K562 (cell line): ENCODE results near the gene CTDNEP1. TPM values are rescaled to one million over a fixed set of nuclear protein-coding genes. Genes with fewer than 3 reads are reported as not detected.

Experiments
- CEBPG ChIP-seq, 3 experiments: fragments of 200-800 bp in 1 of 3; sonication (Bioruptor generic) in 1 of 3; sonication (generic) in 1 of 3; formaldehyde crosslinking in 1 of 3; IDR thresholded peaks in 2 of 3; conservative IDR thresholded peaks in 1 of 3; 2 replicates each; pipeline versions ENCODE4 v1.6.1 to v1.8.0; 2016 to 2022; ENCODE audit warnings: missing compliant biosample characterization in 2 of 3, missing genetic modification characterization in 2 of 3, mild to moderate bottlenecking in 1 of 3, missing genetic modification reagents in 1 of 3
- CTBP1 ChIP-seq: fragments of 450-650 bp; IDR thresholded peaks from 2 replicates; pipeline ENCODE4 v1.6.1; 2016; ENCODE audit warnings: borderline replicate concordance
- ERF ChIP-seq: fragments of 450-650 bp; formaldehyde crosslinking; IDR thresholded peaks from 2 replicates; pipeline ENCODE4 v1.4.0; 2020; ENCODE audit warnings: mild to moderate bottlenecking, mixed read lengths
- ETV5 ChIP-seq: sonication (generic); formaldehyde crosslinking; IDR thresholded peaks from 2 replicates; pipeline ENCODE4 v1.4.0; 2020; ENCODE audit warnings: low read depth, mild to moderate bottlenecking, missing genetic modification reagents
- FOXM1 ChIP-seq, 2 experiments: fragments of 450-650 bp in 1 of 2; sonication (generic) in 1 of 2; formaldehyde crosslinking in 1 of 2; IDR thresholded peaks; 2 replicates each; pipeline versions ENCODE4 v1.6.1 to v1.9.0; 2017 to 2022; ENCODE audit warnings: low read depth in 2 of 2, mild to moderate bottlenecking in 2 of 2, missing genetic modification reagents in 1 of 2, moderate library complexity in 1 of 2
- HMGXB4 ChIP-seq: sonication (generic); formaldehyde crosslinking; IDR thresholded peaks from 2 replicates; pipeline ENCODE4 v1.8.1; 2023; ENCODE audit warnings: mild to moderate bottlenecking, missing genetic modification reagents
- KAT2B ChIP-seq: IDR thresholded peaks from one replicate; pipeline ENCODE4 v1.6.1; 2012; ENCODE audit warnings: low read depth, mild to moderate bottlenecking, control low read depth, inconsistent platforms, low read length, moderate library complexity
- MAX ChIP-seq: sonication (generic); formaldehyde crosslinking; IDR thresholded peaks from 2 replicates; pipeline ENCODE4 v1.9.0; 2022; ENCODE audit warnings: mild to moderate bottlenecking, missing genetic modification reagents
- MYC ChIP-seq, 2 experiments: fragments of 250-450 bp in 1 of 2; sonication (Bioruptor Pico) in 1 of 2; IDR thresholded peaks; 2 replicates each; pipeline versions ENCODE4 v1.5.1 to v1.6.1; 2012 to 2021; ENCODE audit warnings: low read depth in 2 of 2, borderline replicate concordance in 1 of 2, improper control_type of control experiment in 1 of 2, low read length in 1 of 2, mild to moderate bottlenecking in 1 of 2, moderate library complexity in 1 of 2
- POLR2AphosphoS5 ChIP-seq: IDR thresholded peaks from 2 replicates; pipeline ENCODE4 v1.6.1; 2011; ENCODE audit warnings: mild to moderate bottlenecking, low read depth, low read length, moderate library complexity; ENCODE audit not compliant: control insufficient read depth, insufficient read depth
- POLR3G ChIP-seq: IDR thresholded peaks from 2 replicates; pipeline ENCODE4 v1.6.1; 2011; ENCODE audit not compliant: insufficient read length, insufficient replicate concordance; ENCODE audit errors: extremely low read depth
- RCOR1 ChIP-seq, 2 experiments: IDR thresholded peaks; 2 replicates each; pipeline ENCODE4 v1.6.1; 2012; ENCODE audit warnings: low read depth in 2 of 2, low read length in 2 of 2, borderline replicate concordance in 1 of 2, improper control_type of control experiment in 1 of 2
- RFX1 ChIP-seq: fragments of 450-650 bp; IDR thresholded peaks from 2 replicates; pipeline ENCODE4 v1.6.1; 2016; ENCODE audit warnings: mild to moderate bottlenecking, moderate library complexity
- SREBF2 ChIP-seq: sonication (generic); formaldehyde crosslinking; IDR thresholded peaks from 2 replicates; pipeline ENCODE4 v1.4.0; 2020; ENCODE audit warnings: mild to moderate bottlenecking, missing genetic modification reagents
- TRIM25 ChIP-seq: fragments of 450-650 bp; IDR thresholded peaks from 2 replicates; pipeline ENCODE4 v1.7.0; 2016; ENCODE audit warnings: borderline replicate concordance
- XRCC5 ChIP-seq: fragments of 200-400 bp; formaldehyde crosslinking; IDR thresholded peaks from 2 replicates; pipeline ENCODE4 v1.6.1; 2017; ENCODE audit warnings: low read depth, mild to moderate bottlenecking, low read length
- ZFP36 ChIP-seq: fragments of 150-350 bp; IDR thresholded peaks from 2 replicates; pipeline ENCODE4 v1.6.1; 2018; ENCODE audit warnings: low read length, low read depth; ENCODE audit not compliant: partially characterized antibody
- ZNF717 ChIP-seq: fragments of 250-450 bp; sonication (Bioruptor Pico); IDR thresholded peaks from 2 replicates; pipeline ENCODE4 v1.5.0; 2021
- polyA plus RNA-seq, 8 experiments: library from polyadenylated mRNA; depleted of rRNA in 4 of 8; stranded (reverse) in 5 of 8; unstranded in 3 of 8; fragments of >200 nt; fragmentation: Nextera tagmentation in 2 of 8; fragmentation: Illumina TruSeq in 1 of 8; extraction: Ambion mirVana in 2 of 8; extraction: Trizol in 1 of 8; gene quantifications; 2 replicates each; pipeline versions ENCODE4 v1.2.1 to v1.2.3, GENCODE V29; 2011 to 2014; ENCODE audit warnings: inconsistent platforms in 1 of 8, missing spikeins in 1 of 8
- total RNA-seq, 7 experiments: library from RNA; depleted of rRNA in 6 of 7; stranded (reverse); fragments of >200 nt in 6 of 7; fragmentation: Illumina TruSeq in 2 of 7; extraction: Trizol in 2 of 7; gene quantifications; 2 replicates each; pipeline versions ENCODE4 v1.2.1 to v1.2.3, GENCODE V29; 2011 to 2021; ENCODE audit warnings: low replicate concordance in 1 of 7

Gene CTDNEP1
- total and polyA plus RNA-seq, 9 of the 15 experiments (the other 6 are each of a cell fraction or from before 2014, with no cell fraction given) = 10.7 to 150 (median 28.5) TPM

GRCh38 chr17:7213895-7214299, 37.6 kb downstream of the CTDNEP1 start (continued):
- no peak for TF ChIP-seq TRIM25
- TF ChIP-seq ZFP36 = no peak
- TF ChIP-seq POLR3G = no peak
- 0 out of 2 replicates have a peak, but pooled peaks have one; percentile 10 for TF ChIP-seq CTBP1
- no peak for TF ChIP-seq MYC (IDR thresholded peaks at IDR 0.05; ENCODE audit: low read depth, low read length)
- TF ChIP-seq MYC (CRISPR knock-in tag; IDR thresholded peaks at IDR 0.05; ENCODE audit: borderline replicate concordance, low read depth) = no peak
- TF ChIP-seq RCOR1 (IDR thresholded peaks at IDR 0.05; ENCODE audit: borderline replicate concordance in 1 of 2, low read depth in 2 of 2, low read length in 2 of 2) = peak in 1 of 2 experiments; percentile 72; a peak in 2 of 4 replicates
- TF ChIP-seq CEBPG (CRISPR knock-in tag; IDR thresholded peaks at IDR 0.05) = no peak
- peak; percentile 15 to 51; a peak in 1 of 4 replicates for TF ChIP-seq CEBPG (tag; conservative IDR thresholded peaks at IDR 0.05 in 1 of 2, IDR thresholded peaks at IDR 0.05 in 1 of 2)
- peak; percentile 99 for TF ChIP-seq RFX1
- TF ChIP-seq HMGXB4 (CRISPR knock-in tag) = no peak
- TF ChIP-seq KAT2B = no peak
- TF ChIP-seq MAX (CRISPR knock-in tag) = no peak; the same call in 1 of the 2 replicates
- TF ChIP-seq ETV5 = peak; percentile 47; the same call in 1 of the 2 replicates
- no peak for TF ChIP-seq FOXM1 (IDR thresholded peaks at IDR 0.05; ENCODE audit: low read depth)
- TF ChIP-seq FOXM1 (CRISPR knock-in tag; IDR thresholded peaks at IDR 0.05; ENCODE audit: low read depth) = no peak
- 0 out of 2 replicates have a peak, but pooled peaks have one; percentile 24 for TF ChIP-seq XRCC5
- TF ChIP-seq POLR2AphosphoS5 = no peak
- no peak for TF ChIP-seq SREBF2
- TF ChIP-seq ERF (CRISPR knock-in tag) = no peak
- TF ChIP-seq ZNF717 = no peak
